Measurements from ENCODE around the gene BTBD6. TPM values are rescaled to one million over a fixed set of nuclear protein-coding genes. Genes with fewer than 3 reads are reported as not detected.
"Not testable (repeated sequence)": the region's sequence is repeated elsewhere in the genome, so short reads cannot be mapped to it uniquely, and the experiment has no call there.

The BTBD6 gene
- total and polyA plus RNA-seq, 2 of the 8 experiments (the other 6 are each of a cell fraction or from before 2014, with no cell fraction given), result 10.1 to 10.2 TPM

DNA sequence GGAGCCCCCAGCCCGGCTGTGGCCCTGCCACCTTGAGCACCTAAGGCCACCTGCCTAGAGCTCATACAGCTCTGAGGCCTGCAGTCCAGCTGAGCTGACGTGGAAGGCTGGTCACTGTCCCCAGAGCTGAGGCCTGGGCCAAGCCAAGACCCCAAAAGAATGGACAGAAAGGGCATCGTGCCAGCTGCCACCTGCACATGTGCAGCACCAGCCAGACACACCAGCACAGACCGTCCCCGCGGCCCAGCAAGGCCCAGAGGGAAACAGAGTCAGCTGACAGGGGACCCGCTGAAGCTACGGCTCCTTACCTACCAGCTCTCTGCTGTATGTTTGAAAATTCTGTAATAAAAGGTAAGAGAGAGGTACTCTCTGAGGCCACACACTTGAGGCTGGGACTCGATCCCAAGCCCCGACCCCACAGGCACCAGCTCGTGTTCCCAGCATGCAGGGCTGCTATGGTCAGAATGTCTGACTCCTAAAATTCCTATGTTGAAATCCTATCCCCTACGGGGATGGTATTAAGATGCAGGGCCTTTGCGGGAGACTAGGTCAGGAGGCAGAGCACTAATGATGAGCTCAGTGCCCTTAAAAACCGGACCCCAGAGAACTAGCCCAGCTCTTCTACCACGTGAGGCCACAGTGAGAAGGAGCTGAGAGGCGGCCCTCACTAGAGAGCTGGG lies 27.1 kb downstream of the BTBD6 start (continued):
- TF ChIP-seq, protein P1, sequence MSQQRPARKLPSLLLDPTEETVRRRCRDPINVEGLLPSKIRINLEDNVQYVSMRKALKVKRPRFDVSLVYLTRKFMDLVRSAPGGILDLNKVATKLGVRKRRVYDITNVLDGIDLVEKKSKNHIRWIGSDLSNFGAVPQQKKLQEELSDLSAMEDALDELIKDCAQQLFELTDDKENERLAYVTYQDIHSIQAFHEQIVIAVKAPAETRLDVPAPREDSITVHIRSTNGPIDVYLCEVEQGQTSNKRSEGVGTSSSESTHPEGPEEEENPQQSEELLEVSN (IDR thresholded peaks at IDR 0.05), result no peak
- TF ChIP-seq, protein P2, sequence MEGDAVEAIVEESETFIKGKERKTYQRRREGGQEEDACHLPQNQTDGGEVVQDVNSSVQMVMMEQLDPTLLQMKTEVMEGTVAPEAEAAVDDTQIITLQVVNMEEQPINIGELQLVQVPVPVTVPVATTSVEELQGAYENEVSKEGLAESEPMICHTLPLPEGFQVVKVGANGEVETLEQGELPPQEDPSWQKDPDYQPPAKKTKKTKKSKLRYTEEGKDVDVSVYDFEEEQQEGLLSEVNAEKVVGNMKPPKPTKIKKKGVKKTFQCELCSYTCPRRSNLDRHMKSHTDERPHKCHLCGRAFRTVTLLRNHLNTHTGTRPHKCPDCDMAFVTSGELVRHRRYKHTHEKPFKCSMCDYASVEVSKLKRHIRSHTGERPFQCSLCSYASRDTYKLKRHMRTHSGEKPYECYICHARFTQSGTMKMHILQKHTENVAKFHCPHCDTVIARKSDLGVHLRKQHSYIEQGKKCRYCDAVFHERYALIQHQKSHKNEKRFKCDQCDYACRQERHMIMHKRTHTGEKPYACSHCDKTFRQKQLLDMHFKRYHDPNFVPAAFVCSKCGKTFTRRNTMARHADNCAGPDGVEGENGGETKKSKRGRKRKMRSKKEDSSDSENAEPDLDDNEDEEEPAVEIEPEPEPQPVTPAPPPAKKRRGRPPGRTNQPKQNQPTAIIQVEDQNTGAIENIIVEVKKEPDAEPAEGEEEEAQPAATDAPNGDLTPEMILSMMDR (IDR thresholded peaks at IDR 0.05; ENCODE audit: control extremely low read depth in 1 of 3, insufficient read depth in 1 of 3, low read depth in 1 of 3, low read length in 3 of 3), result no peak
- no peak for TF ChIP-seq CBX8 (IDR thresholded peaks at IDR 0.05; ENCODE audit: borderline replicate concordance, low read depth, low read length)

DNA sequence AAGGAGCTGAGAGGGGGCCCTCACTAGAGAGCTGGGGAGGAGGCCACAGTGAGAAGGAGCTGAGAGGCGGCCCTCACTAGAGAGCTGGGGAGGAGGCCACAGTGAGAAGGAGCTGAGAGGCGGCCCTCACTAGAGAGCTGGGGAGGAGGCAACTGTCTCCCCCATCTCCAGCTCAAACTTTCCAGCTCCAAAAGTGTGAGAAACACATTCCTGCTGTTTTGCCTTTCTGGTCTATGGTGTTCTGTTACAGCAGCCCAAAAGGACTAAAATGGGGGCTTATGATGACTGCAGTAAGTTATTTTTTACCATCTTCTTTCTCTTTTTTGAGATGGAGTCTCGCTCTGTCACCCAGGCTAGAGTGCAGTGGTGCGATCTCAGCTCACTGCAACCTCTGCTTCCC lies 29.1 kb downstream of the BTBD6 start:
- not testable (repeated sequence) for H3K27me3 ChIP-seq (replicated peaks in 1 of 4; ENCODE audit: control insufficient read depth in 3 of 4, extremely low read depth in 1 of 4, insufficient read depth in 3 of 4, low read length in 3 of 4)
- WGBS, 2 experiments (ENCODE audit: extremely low coverage in 1 of 2, insufficient coverage in 1 of 2, insufficient read length in 1 of 2, insufficient replicate concordance in 2 of 2, low coverage in 1 of 2, low lambda C conversion rate in 2 of 2, missing lambda C conversion rate in 1 of 2), result 69% methylated on average over 2 of the region's 4 CpGs; no CpG with 5 or more reads in 1 of the 2 experiments

More for the DNA sequence above, 29.1 kb downstream of the BTBD6 start:
- POLR2A ChIA-PET (ENCODE audit: partially characterized antibody); H2BK12ac ChIP-seq (ENCODE audit: low read depth, low read length); H3K23ac ChIP-seq (ENCODE audit: insufficient read length); H3K56ac ChIP-seq (replicated peaks; ENCODE audit: insufficient read length, low read depth, low read length); H2BK5ac ChIP-seq (ENCODE audit: low read depth, low read length); H3K4ac ChIP-seq (replicated peaks; ENCODE audit: insufficient read length, low read depth, low read length); H4K5ac ChIP-seq (ENCODE audit: insufficient read length, low read depth, low read length); H4K91ac ChIP-seq (replicated peaks; ENCODE audit: insufficient read length, low read length); H2AK5ac ChIP-seq (ENCODE audit: low read depth, low read length); H3K4me1 ChIP-seq (replicated peaks in 1 of 4; ENCODE audit: control insufficient read depth in 3 of 4, insufficient read depth in 4 of 4, low read length in 3 of 4); H3K9me3 ChIP-seq (ENCODE audit: insufficient read depth in 2 of 2, low read depth in 1 of 2, low read length in 1 of 2); H3K9ac ChIP-seq (replicated peaks in 1 of 4; ENCODE audit: extremely low read depth in 1 of 4, low read depth in 3 of 4, low read length in 3 of 4); H2BK15ac ChIP-seq (ENCODE audit: low read length); H2BK20ac ChIP-seq (ENCODE audit: low read length); H3K79me1 ChIP-seq (ENCODE audit: low read depth, low read length); H3K4me2 ChIP-seq (ENCODE audit: insufficient read depth in 1 of 2, low read depth in 2 of 2, low read length in 2 of 2); H3K23me2 ChIP-seq (ENCODE audit: low read depth, low read length); H3K14ac ChIP-seq (ENCODE audit: insufficient read length); H3K36me3 ChIP-seq (ENCODE audit: control insufficient read depth in 2 of 4, insufficient read depth in 4 of 4, low read length in 3 of 4); H3K18ac ChIP-seq (ENCODE audit: extremely low read depth, low read length); H2BK120ac ChIP-seq (replicated peaks; ENCODE audit: low read depth, low read length); H4K8ac ChIP-seq (ENCODE audit: extremely low read depth, insufficient read depth, low read length); H3K4me3 ChIP-seq (ENCODE audit: extremely low read depth in 1 of 4, insufficient read depth in 2 of 4, low read depth in 3 of 4, low read length in 4 of 4); FAIRE-seq; H2AFZ ChIP-seq (ENCODE audit: low read length); DNase-seq (ENCODE audit: low read depth in 1 of 2, low spot score in 2 of 2); H3K27ac ChIP-seq (ENCODE audit: low read depth, low read length): not testable (repeated sequence)
- H3K79me2 ChIP-seq (ENCODE audit: control insufficient read depth in 1 of 2, insufficient read depth in 2 of 2, low read length in 2 of 2), result peaks cover 0 to 12% of the 10 kb centered on the region in 2 experiments; a peak in 1 of 4 replicates
- CTCF ChIA-PET (ENCODE audit: partially characterized antibody), result interaction anchor here (0.8 to 1.5 kb wide), 3 partner anchors 75 to 132 kb away, joined by 4 to 6 read pairs (median 4); no protein-coding TSS in a partner anchor
- peaks cover 4 to 11% of the 10 kb centered on the region in 2 experiments for H4K20me1 ChIP-seq (replicated peaks in 1 of 2; ENCODE audit: control insufficient read depth in 1 of 2, insufficient read depth in 2 of 2, low read length in 2 of 2)

All from H1 (cell line).